ENCODE data around the gene FHOD3.
A peak's percentile ranks its signal among the peaks of the same experiment; 100 is the strongest.

DNA sequence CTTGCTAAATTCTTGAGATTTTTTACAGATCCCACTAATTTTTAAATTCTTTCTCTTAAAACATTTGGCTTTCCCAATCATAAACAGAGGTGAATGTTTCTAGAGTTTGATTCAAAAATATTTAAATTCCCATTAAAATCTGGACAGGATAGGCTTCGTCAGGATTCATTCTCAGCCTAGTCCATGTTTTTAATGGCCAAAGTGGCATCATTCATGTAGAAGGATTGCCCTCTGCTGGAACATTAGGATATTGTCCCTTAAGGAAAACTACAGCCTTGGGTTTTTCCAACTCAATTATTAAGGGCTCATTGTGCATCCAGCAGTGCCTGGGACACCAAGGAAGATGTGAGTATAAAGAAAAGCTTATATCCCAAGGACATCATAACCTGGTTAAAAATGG is 459.6 kb downstream of the FHOD3 start:
- TF ChIP-seq, protein P1, sequence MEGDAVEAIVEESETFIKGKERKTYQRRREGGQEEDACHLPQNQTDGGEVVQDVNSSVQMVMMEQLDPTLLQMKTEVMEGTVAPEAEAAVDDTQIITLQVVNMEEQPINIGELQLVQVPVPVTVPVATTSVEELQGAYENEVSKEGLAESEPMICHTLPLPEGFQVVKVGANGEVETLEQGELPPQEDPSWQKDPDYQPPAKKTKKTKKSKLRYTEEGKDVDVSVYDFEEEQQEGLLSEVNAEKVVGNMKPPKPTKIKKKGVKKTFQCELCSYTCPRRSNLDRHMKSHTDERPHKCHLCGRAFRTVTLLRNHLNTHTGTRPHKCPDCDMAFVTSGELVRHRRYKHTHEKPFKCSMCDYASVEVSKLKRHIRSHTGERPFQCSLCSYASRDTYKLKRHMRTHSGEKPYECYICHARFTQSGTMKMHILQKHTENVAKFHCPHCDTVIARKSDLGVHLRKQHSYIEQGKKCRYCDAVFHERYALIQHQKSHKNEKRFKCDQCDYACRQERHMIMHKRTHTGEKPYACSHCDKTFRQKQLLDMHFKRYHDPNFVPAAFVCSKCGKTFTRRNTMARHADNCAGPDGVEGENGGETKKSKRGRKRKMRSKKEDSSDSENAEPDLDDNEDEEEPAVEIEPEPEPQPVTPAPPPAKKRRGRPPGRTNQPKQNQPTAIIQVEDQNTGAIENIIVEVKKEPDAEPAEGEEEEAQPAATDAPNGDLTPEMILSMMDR (IDR thresholded peaks at IDR 0.05): peak; percentile 67
- TF ChIP-seq, protein P2, sequence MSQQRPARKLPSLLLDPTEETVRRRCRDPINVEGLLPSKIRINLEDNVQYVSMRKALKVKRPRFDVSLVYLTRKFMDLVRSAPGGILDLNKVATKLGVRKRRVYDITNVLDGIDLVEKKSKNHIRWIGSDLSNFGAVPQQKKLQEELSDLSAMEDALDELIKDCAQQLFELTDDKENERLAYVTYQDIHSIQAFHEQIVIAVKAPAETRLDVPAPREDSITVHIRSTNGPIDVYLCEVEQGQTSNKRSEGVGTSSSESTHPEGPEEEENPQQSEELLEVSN (IDR thresholded peaks at IDR 0.05; ENCODE audit: borderline replicate concordance, low read depth): no peak
- no peak for TF ChIP-seq CHD2 (IDR thresholded peaks at IDR 0.05; ENCODE audit: low read length, partially characterized antibody)
- no peak for TF ChIP-seq POLR2A (IDR thresholded peaks at IDR 0.05; ENCODE audit: low read length)
- no peak for TF ChIP-seq JUNB (IDR thresholded peaks at IDR 0.05)
- no peak for TF ChIP-seq EP300 (IDR thresholded peaks at IDR 0.05)
